Activated T-cell treated with anti-CD3 and anti-CD28 coated beads, Interleukin-2, amount 50 U/mL, for 4 hours (primary cell): ENCODE data around the gene CHD6. TPM values are rescaled to one million over a fixed set of nuclear protein-coding genes. Genes with fewer than 3 reads are reported as not detected.

ENCODE experiments used
- ATAC-seq, 2 donors: fragments of 200-7000 bp; cut with Tn5 transposase; one replicate each; pipeline ENCODE4 v1.10.0; 2021
- DNase-seq: peaks from one replicate; pipeline ENCODE4 v3.0.0-alpha.2; 2020
- H3K27me3 Mint-ChIP-seq: one replicate; pipeline ENCODE4 v1.8.0; 2021; ENCODE audit warnings: low read depth, mixed read lengths
- H3K36me3 Mint-ChIP-seq: one replicate; pipeline ENCODE4 v1.8.0; 2022; ENCODE audit warnings: mixed read lengths; ENCODE audit not compliant: insufficient read depth
- H3K4me1 Mint-ChIP-seq: one replicate; pipeline ENCODE4 v1.8.0; 2021; ENCODE audit warnings: low read depth, mixed read lengths
- H3K4me3 Mint-ChIP-seq: one replicate; pipeline ENCODE4 v1.8.0; 2021; ENCODE audit warnings: mild to moderate bottlenecking, moderate library complexity, mixed read lengths
- H3K9me3 Mint-ChIP-seq: one replicate; pipeline ENCODE4 v1.8.0; 2021; ENCODE audit warnings: mixed read lengths
- total RNA-seq, 3 donors: library from RNA; stranded (reverse); gene quantifications; one replicate each; pipeline ENCODE4 v1.2.1, GENCODE V29; 2021

Gene CHD6
- total RNA-seq, 3 donors from 2014 or later, result 13.7 to 15.8 (median 15.5) TPM

- Mint-ChIP-seq H3K4me1 (peaks cover 19% of the 10 kb centered on the region), H3K4me3 (no peak overlapping the region), H3K36me3 (peaks cover 38% of the 10 kb centered on the region), H3K27me3 (no peaks in the 10 kb centered on the region), H3K9me3 (peaks cover 3% of the 10 kb centered on the region)
- ATAC-seq, result no peak
- DNase-seq, result no peak
These were observed 141.7 kb downstream of the CHD6 start for GRCh38 chr20:41476446-41476845.

DNA sequence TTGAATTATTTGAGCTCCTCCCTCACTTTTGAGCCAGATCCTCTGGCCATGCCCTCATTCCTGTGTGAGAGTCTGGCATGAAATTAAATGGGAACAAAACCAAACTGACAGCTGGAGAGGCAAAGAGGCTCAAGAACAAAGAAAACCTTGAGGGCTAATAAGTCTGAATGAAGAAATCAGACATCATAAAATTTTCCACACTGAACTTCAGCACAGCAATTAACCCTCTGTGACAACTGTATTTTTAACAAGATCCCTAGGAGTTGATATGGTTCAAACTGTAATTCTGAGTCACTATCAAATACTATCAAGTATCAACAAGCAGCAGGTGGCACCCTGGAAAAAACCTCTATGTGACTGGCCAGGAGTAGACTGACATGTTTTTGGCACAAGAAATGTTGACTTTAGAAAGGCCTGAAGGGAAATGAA is 142.2 kb downstream of the CHD6 start:
- ATAC-seq (no peak), DNase-seq (no peak)
- no peaks in the 10 kb centered on the region for H3K27me3 Mint-ChIP-seq
- H3K36me3 Mint-ChIP-seq, result peaks cover 38% of the 10 kb centered on the region
- H3K4me3 Mint-ChIP-seq, result no peak overlapping the region
- H3K9me3 Mint-ChIP-seq, result peaks cover 3% of the 10 kb centered on the region
- peaks cover 19% of the 10 kb centered on the region for H3K4me1 Mint-ChIP-seq

GRCh38 chr20:41475503-41475902 is 142.7 kb downstream of the CHD6 start:
- Mint-ChIP-seq H3K4me3 (no peak overlapping the region), H3K4me1 (peaks cover 16% of the 10 kb centered on the region), H3K36me3 (peaks cover 43% of the 10 kb centered on the region)

GRCh38 chr20:41470362-41471095 is 147.6 kb downstream of the CHD6 start:
- peaks cover 52% of the 10 kb centered on the region for H3K36me3 Mint-ChIP-seq
- no peaks in the 10 kb centered on the region for H3K27me3 Mint-ChIP-seq
- no peak for ATAC-seq

More at GRCh38 chr20:41475503-41475902, 142.7 kb downstream of the CHD6 start:
- DNase-seq, result no peak
- Mint-ChIP-seq H3K27me3 (no peaks in the 10 kb centered on the region), H3K9me3 (peaks cover 3% of the 10 kb centered on the region)
- no peak for ATAC-seq

DNA sequence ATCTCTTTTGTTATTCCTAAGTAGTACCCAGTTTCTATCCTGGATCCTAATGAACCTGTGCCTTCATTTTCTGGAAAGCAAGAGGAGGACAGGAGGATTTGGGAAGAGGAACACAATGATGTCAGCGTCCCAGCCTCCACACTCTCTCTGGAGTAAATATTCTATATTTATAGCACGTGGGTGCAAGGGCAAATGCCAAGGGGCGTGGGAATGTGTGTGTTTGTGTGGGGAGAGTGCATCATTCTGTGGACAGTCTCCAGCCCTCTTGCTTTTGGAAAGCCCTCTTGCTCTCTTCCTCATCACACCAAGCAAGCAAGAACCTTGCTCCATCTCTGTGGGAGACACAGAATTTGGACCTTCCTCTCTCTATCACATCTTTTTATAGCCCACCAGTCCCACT is 148.3 kb downstream of the CHD6 start:
- no peaks in the 10 kb centered on the region for H3K4me1 Mint-ChIP-seq
- no peak overlapping the region for H3K4me3 Mint-ChIP-seq
- peaks cover 53% of the 10 kb centered on the region for H3K36me3 Mint-ChIP-seq
- no peaks in the 10 kb centered on the region for H3K9me3 Mint-ChIP-seq
- no peaks in the 10 kb centered on the region for H3K27me3 Mint-ChIP-seq
- DNase-seq (no peak), ATAC-seq (no peak)

More at GRCh38 chr20:41470362-41471095, 147.6 kb downstream of the CHD6 start:
- no peak overlapping the region for H3K4me3 Mint-ChIP-seq
- no peaks in the 10 kb centered on the region for H3K4me1 Mint-ChIP-seq
- no peaks in the 10 kb centered on the region for H3K9me3 Mint-ChIP-seq
- DNase-seq, result no peak

DNA sequence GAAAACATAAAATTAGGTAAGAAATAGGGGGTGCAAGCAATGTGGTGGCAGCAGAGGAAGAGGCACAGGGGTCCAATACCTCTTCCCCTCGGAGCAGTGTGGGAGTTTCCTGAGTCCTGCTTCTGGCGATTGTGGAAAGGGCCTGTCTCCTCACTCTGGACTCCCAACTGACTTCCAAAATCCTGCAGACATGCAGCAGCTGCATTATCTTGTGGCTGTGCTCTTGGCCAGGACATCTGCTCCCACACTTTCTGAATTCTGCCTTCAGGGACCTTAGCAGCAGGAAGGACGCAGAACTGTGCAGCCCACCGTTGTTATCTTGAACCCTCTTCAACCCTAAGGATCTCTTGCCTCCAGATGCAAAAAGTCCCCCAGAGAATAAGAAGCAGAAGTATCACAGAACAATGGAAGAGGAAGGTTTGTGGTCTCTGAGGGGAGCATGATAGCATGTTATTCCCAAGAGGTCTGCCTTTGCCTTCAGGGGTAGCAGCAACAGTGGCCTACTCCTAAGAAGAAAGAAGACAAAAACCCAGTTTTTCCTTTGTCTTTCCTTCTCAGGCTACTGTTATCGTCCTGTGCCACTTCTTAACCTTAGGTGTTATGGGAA is 149.1 kb downstream of the CHD6 start:
- H3K9me3 Mint-ChIP-seq, result no peaks in the 10 kb centered on the region
- peaks cover 60% of the 10 kb centered on the region for H3K36me3 Mint-ChIP-seq
- ATAC-seq (no peak), DNase-seq (no peak)
- H3K27me3 Mint-ChIP-seq, result no peaks in the 10 kb centered on the region
- H3K4me1 Mint-ChIP-seq, result no peaks in the 10 kb centered on the region
- no peak overlapping the region for H3K4me3 Mint-ChIP-seq

DNA sequence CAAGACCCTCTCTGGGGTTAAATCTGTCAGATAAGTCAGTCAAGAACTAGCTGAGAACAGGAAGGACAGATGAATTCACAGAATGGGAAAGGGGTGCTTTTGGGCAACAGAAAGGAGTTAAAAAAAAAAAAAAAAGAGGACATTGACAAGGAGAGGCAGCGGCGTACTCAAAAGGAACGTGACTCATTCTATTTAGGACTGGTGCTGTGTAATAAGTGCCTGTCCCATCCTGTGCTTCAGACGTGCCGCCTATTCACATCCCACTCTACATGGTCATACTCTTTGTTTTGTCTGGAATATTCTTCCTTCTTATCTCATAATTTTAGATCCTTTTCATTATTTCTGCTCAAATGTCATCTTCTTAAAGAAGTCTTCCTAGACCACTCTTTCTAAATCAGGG is 150.5 kb downstream of the CHD6 start:
- DNase-seq (no peak), ATAC-seq (no peak)
- no peak overlapping the region for H3K4me3 Mint-ChIP-seq
- H3K27me3 Mint-ChIP-seq, result no peaks in the 10 kb centered on the region
- H3K4me1 Mint-ChIP-seq, result no peaks in the 10 kb centered on the region
- H3K9me3 Mint-ChIP-seq, result no peaks in the 10 kb centered on the region
- peaks cover 67% of the 10 kb centered on the region for H3K36me3 Mint-ChIP-seq

GRCh38 chr20:41467220-41467619 is 151.0 kb downstream of the CHD6 start:
- no peaks in the 10 kb centered on the region for H3K9me3 Mint-ChIP-seq
- ATAC-seq, result no peak
- no peak overlapping the region for H3K4me3 Mint-ChIP-seq
- no peaks in the 10 kb centered on the region for H3K4me1 Mint-ChIP-seq
- H3K27me3 Mint-ChIP-seq, result no peaks in the 10 kb centered on the region
- peaks cover 68% of the 10 kb centered on the region for H3K36me3 Mint-ChIP-seq
- no peak for DNase-seq

GRCh38 chr20:41463567-41463966 is 154.6 kb downstream of the CHD6 start:
- no peak for DNase-seq
- no peaks in the 10 kb centered on the region for H3K9me3 Mint-ChIP-seq
- peaks cover 60% of the 10 kb centered on the region for H3K36me3 Mint-ChIP-seq
- no peak overlapping the region for H3K4me3 Mint-ChIP-seq
- no peak for ATAC-seq
- no peaks in the 10 kb centered on the region for H3K4me1 Mint-ChIP-seq
- H3K27me3 Mint-ChIP-seq, result no peaks in the 10 kb centered on the region

GRCh38 chr20:41462372-41463161 is 155.6 kb downstream of the CHD6 start:
- no peaks in the 10 kb centered on the region for H3K4me1 Mint-ChIP-seq
- H3K27me3 Mint-ChIP-seq, result no peaks in the 10 kb centered on the region
- no peaks in the 10 kb centered on the region for H3K9me3 Mint-ChIP-seq
- H3K4me3 Mint-ChIP-seq, result no peak overlapping the region
- H3K36me3 Mint-ChIP-seq, result peaks cover 54% of the 10 kb centered on the region
- ATAC-seq (peak; percentile 32 to 40), DNase-seq (no peak)

DNA sequence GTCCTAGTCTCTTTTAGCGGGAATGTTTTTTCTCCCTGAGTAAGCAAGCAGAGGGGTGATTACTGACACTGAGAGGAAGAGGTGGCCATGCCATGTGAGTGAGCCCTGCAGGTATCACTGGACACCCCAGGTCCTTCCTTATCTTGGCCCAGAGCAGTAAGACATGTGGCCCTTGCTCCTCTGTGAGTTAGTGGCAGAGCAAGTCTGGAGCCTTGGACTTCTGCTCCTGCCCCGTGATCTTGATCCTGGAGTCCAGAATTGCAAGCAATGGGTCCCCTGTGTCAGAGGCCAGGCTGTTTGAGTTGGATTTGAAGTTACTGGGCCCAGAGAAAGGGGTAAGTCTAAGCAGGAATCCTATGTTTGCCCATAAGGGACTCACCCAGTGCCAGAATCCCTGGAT is 159.4 kb downstream of the CHD6 start:
- no peak for ATAC-seq
- H3K4me3 Mint-ChIP-seq, result no peak overlapping the region
- peaks cover 45% of the 10 kb centered on the region for H3K36me3 Mint-ChIP-seq

DNA sequence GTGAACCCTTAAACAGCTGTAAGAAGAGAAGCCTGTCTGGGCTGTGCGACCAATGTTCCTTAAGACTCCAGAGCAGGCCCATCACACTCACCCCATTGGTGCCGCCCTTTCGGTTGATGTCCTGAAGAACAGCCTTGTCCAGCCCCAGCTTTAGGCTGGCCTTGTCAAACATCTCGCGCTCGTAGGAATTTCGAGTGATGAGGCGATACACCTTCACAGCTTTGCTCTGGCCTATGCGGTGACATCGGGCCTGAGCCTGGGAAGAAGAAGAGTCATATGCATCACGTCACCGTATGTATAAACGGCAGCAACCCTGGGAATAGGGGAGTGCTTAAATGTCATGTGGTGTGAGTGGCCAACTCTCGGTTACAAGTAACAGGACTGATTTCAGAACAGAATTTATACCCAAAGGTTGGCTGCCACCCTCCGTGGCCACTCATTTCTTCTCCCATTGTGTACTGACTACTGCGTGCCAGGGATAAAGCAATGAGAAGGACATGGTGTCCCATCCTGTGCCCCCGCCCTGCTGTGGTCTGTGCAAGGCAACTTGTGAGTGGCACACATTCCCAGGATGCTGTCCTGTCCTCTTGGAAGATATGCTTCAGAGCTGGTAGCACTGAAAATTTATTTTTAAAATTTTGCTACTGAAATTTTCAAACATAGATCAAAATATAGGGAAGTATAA is 160.9 kb downstream of the CHD6 start:
- H3K36me3 Mint-ChIP-seq, result peaks cover 41% of the 10 kb centered on the region
- no peak for ATAC-seq
- no peaks in the 10 kb centered on the region for H3K4me1 Mint-ChIP-seq
- no peaks in the 10 kb centered on the region for H3K9me3 Mint-ChIP-seq
- no peak for DNase-seq
- no peaks in the 10 kb centered on the region for H3K27me3 Mint-ChIP-seq
- no peak overlapping the region for H3K4me3 Mint-ChIP-seq

More for the DNA sequence above, 159.4 kb downstream of the CHD6 start:
- no peak for DNase-seq
- Mint-ChIP-seq H3K9me3 (no peaks in the 10 kb centered on the region), H3K27me3 (no peaks in the 10 kb centered on the region), H3K4me1 (no peaks in the 10 kb centered on the region)

DNA sequence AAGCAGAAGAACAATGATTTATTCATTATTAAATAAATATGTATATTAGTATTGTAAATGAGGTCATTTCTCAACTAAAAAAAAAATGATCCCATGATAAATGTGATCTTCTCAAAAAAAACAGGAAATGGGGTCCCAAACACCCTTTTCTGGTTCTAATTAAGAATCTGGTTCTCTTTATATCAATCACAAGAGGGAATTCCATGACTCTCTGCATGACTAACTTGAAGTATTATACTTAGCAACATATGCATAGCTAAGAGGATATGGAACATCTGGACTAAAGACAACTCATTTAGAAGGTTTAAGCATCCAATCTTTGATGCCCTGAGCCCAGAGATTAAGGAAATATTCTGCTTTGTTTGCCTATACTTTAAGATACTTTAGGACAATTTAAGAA is 161.8 kb downstream of the CHD6 start:
- Mint-ChIP-seq H3K27me3 (no peaks in the 10 kb centered on the region), H3K36me3 (peaks cover 39% of the 10 kb centered on the region), H3K4me3 (no peak overlapping the region), H3K4me1 (no peaks in the 10 kb centered on the region), H3K9me3 (no peaks in the 10 kb centered on the region)
- DNase-seq, result no peak
- ATAC-seq, result no peak

DNA sequence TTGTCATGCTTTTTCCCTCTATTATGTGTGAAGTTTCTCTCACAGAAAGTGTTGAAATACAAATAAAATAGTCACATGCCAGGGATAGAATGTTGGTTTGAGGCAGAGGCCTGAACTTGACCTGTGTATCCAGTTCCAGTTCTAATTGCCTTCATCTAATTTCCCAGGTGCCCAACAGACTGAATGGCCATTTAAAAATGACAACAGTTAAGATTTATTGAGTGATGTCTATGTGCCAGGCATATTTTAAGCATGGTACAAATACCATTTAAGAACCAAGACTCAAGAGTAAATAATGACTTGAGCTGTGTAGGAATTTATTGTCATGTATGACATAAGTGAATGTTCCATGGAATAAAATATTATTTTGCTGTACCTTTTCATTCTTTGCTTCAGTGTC is 163.9 kb downstream of the CHD6 start:
- Mint-ChIP-seq H3K9me3 (no peaks in the 10 kb centered on the region), H3K4me1 (no peaks in the 10 kb centered on the region), H3K4me3 (no peak overlapping the region), H3K36me3 (peaks cover 42% of the 10 kb centered on the region), H3K27me3 (no peaks in the 10 kb centered on the region)
- no peak for DNase-seq
- no peak for ATAC-seq
